ENCODE results near the gene RAB40C. TPM values are rescaled to one million over a fixed set of nuclear protein-coding genes. Genes with fewer than 3 reads are reported as not detected.

RAB40C gene
- total RNA-seq, 1 experiment from 2014 or later: 22.5 TPM

GRCh38 chr16:566475-567372 is 23.1 kb upstream of the RAB40C start, which contains the start of gene NHLRC4:
Gene NHLRC4 (plus strand): TSS chr16:567005. CDS start chr16:568048, 1,043 bp downstream.
- Mint-ChIP-seq H3K4me3 (peak within 1 kb of the TSS; percentile 10; the same call in 1 of the 2 replicates), H3K36me3 (no peaks in the 10 kb centered on the region), H3K4me1 (peaks cover 27% of the 10 kb centered on the region), H3K27ac (peak within 1 kb of the TSS; percentile 79), H3K27me3 (ENCODE audit: low read depth) (peaks cover 8% of the 10 kb centered on the region), H3K9me3 (no peaks in the 10 kb centered on the region)
- peak; percentile 73 for TF ChIP-seq ZNF121 (CRISPR knock-in tag; IDR thresholded peaks at IDR 0.05)
- no peak for TF ChIP-seq ZMAT4 (CRISPR knock-in tag; IDR thresholded peaks at IDR 0.05)
- peak; percentile 86 for TF ChIP-seq ZNF263 (CRISPR knock-in tag; IDR thresholded peaks at IDR 0.05; ENCODE audit: low read depth)
- ATAC-seq: peak; percentile 64
- CTCF ChIA-PET: interaction anchor here (0.7 to 2.3 kb wide), 9 partner anchors 10 to 175 kb away, joined by 3 to 18 read pairs (median 4); partner anchors contain the start of gene WFIKKN1
- DNase-seq (ENCODE audit: low spot score): peak; percentile 76
- POLR2A ChIA-PET: interaction anchor here (0.5 kb wide), 1 partner anchor 333 kb away, joined by 4 read pairs; no protein-coding TSS in a partner anchor

GRCh38 chr16:567373-568256 is 22.3 kb upstream of the RAB40C start:
- no peak for TF ChIP-seq GTF2I (CRISPR knock-in tag; conservative IDR thresholded peaks at IDR 0.05)
- TF ChIP-seq NR1H2 (CRISPR knock-in tag; IDR thresholded peaks at IDR 0.05): no peak
- TF ChIP-seq CREB1 (CRISPR knock-in tag; IDR thresholded peaks at IDR 0.05): no peak
- no peak for TF ChIP-seq NFE2L1 (CRISPR knock-in tag; IDR thresholded peaks at IDR 0.05)
- no peak for TF ChIP-seq FOXJ3 (CRISPR knock-in tag; IDR thresholded peaks at IDR 0.05; ENCODE audit: borderline replicate concordance)
- TF ChIP-seq AFF4 (CRISPR knock-in tag; IDR thresholded peaks at IDR 0.05; ENCODE audit: borderline replicate concordance): no peak
- TF ChIP-seq ZNF219 (CRISPR knock-in tag; IDR thresholded peaks at IDR 0.05; ENCODE audit: borderline replicate concordance): no peak
- no peak for TF ChIP-seq SMAD4 (CRISPR knock-in tag; IDR thresholded peaks at IDR 0.05)
- TF ChIP-seq FOXP1 (CRISPR knock-in tag; IDR thresholded peaks at IDR 0.05; ENCODE audit: borderline replicate concordance): no peak
- no peak for TF ChIP-seq CREM (CRISPR knock-in tag; IDR thresholded peaks at IDR 0.05)
- TF ChIP-seq GABPB1 (CRISPR knock-in tag; IDR thresholded peaks at IDR 0.05): no peak
- TF ChIP-seq MLX (CRISPR knock-in tag; IDR thresholded peaks at IDR 0.05): no peak
- no peak for TF ChIP-seq ATF1 (CRISPR knock-in tag; IDR thresholded peaks at IDR 0.05)
- TF ChIP-seq CBFB (CRISPR knock-in tag; IDR thresholded peaks at IDR 0.05; ENCODE audit: low read depth): no peak
- TF ChIP-seq CTCF (IDR thresholded peaks at IDR 0.05): no peak
- TF ChIP-seq IRF2 (CRISPR knock-in tag; IDR thresholded peaks at IDR 0.05; ENCODE audit: borderline replicate concordance, low read depth): no peak
- TF ChIP-seq RELA (CRISPR knock-in tag; IDR thresholded peaks at IDR 0.05; ENCODE audit: borderline replicate concordance): no peak
- no peak for DNase-seq (ENCODE audit: low spot score)
- Mint-ChIP-seq H3K27ac (peak overlapping the region; percentile 79), H3K4me1 (peaks cover 27% of the 10 kb centered on the region), H3K36me3 (no peaks in the 10 kb centered on the region), H3K27me3 (ENCODE audit: low read depth) (peaks cover under 1% of the 10 kb centered on the region; the same call in 1 of the 2 replicates), H3K9me3 (no peaks in the 10 kb centered on the region), H3K4me3 (peak overlapping the region; percentile 10; the same call in 1 of the 2 replicates)
- ATAC-seq: no peak
- ChIA-PET CTCF (interaction anchor here (0.7 to 2.3 kb wide), 9 partner anchors 9 to 176 kb away, joined by 3 to 18 read pairs (median 4); partner anchors contain the start of gene WFIKKN1), POLR2A (interaction anchor here (0.5 kb wide), 1 partner anchor 333 kb away, joined by 4 read pairs; no protein-coding TSS in a partner anchor)

All from WTC11 (cell line).